WERI-Rb-1 (cell line): Measurements from ENCODE around the gene CNR2.

Experiments
- DNase-seq: peaks from one replicate; pipeline ENCODE4 v3.0.0-alpha.2; 2020
- H3K27ac ChIP-seq: fragments of 250-450 bp; sonication (Bioruptor Pico); 2 replicates; pipeline ENCODE4 v1.5.1; 2020; ENCODE audit warnings: mild to moderate bottlenecking, moderate library complexity
- H3K27me3 ChIP-seq: fragments of 250-450 bp; sonication (Bioruptor Pico); 2 replicates; pipeline ENCODE4 v1.5.1; 2021; ENCODE audit warnings: mild to moderate bottlenecking, low read depth, moderate library complexity; ENCODE audit not compliant: insufficient read depth, severe bottlenecking
- H3K36me3 ChIP-seq: fragments of 250-450 bp; sonication (Bioruptor Pico); 2 replicates; pipeline ENCODE4 v1.5.1; 2020; ENCODE audit warnings: mild to moderate bottlenecking, moderate library complexity
- H3K4me3 ChIP-seq: 2 replicates; pipeline ENCODE4 v1.5.1; 2011; ENCODE audit warnings: low read depth, mild to moderate bottlenecking, control low read depth, low read length
- H3K9me3 ChIP-seq: fragments of 250-450 bp; sonication (Bioruptor Pico); 2 replicates; pipeline ENCODE4 v1.5.1; 2021; ENCODE audit warnings: mild to moderate bottlenecking, moderate library complexity; ENCODE audit not compliant: severe bottlenecking
- TF ChIP-seq, protein P1 (sequence below): IDR thresholded peaks from 2 replicates; pipeline ENCODE4 v1.5.1; 2011; ENCODE audit warnings: low read depth, mild to moderate bottlenecking, control low read depth, inconsistent platforms, low read length

The CNR2 gene

DNA sequence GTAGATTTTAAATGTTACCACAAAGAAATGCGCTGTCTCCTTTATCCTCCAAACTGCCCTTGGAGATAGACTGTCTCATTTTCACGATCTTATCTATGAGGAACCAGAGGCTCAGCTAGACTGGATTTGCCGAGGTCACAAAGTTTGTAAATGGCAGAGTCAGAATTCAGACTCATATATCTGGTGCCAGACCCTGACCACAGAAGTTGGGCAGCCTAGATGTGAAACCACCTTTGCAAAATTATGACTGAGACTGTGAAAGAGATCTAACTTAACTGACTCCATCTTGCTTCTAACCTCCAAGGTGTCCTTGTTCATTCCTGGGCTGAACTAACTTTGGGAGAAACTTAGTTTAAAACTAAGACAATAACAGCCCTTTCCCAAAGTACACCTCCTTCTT is 14.1 kb downstream of the CNR2 start:
- Histone ChIP-seq H3K36me3 (no peaks in the 10 kb centered on the region), H3K27ac (no peak overlapping the region), H3K9me3 (no peaks in the 10 kb centered on the region), H3K4me3 (no peak overlapping the region), H3K27me3 (no peaks in the 10 kb centered on the region)
- TF ChIP-seq, protein P1, sequence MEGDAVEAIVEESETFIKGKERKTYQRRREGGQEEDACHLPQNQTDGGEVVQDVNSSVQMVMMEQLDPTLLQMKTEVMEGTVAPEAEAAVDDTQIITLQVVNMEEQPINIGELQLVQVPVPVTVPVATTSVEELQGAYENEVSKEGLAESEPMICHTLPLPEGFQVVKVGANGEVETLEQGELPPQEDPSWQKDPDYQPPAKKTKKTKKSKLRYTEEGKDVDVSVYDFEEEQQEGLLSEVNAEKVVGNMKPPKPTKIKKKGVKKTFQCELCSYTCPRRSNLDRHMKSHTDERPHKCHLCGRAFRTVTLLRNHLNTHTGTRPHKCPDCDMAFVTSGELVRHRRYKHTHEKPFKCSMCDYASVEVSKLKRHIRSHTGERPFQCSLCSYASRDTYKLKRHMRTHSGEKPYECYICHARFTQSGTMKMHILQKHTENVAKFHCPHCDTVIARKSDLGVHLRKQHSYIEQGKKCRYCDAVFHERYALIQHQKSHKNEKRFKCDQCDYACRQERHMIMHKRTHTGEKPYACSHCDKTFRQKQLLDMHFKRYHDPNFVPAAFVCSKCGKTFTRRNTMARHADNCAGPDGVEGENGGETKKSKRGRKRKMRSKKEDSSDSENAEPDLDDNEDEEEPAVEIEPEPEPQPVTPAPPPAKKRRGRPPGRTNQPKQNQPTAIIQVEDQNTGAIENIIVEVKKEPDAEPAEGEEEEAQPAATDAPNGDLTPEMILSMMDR, result no peak
- no peak for DNase-seq

DNA sequence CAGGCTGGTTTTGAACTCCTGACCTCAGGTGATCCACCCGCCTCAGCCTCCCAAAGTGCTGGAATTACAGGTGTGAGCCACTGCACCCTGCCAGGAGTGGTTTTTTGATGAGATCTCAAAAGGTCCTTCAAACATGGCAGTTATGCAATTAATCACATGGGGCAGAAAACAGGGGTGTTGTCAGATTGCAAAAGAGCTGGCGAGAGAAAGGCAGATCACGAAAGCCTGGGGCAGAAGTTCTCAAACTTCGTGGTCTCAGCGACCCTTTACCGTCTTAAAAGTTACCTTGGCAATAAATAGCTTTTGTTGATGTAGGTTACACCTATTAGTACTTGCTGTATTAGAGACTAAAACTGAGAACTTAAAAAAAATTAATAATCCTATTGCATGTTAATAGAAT is 16.1 kb downstream of the CNR2 start:
- no peak overlapping the region for H3K27ac ChIP-seq
- no peaks in the 10 kb centered on the region for H3K27me3 ChIP-seq
- no peaks in the 10 kb centered on the region for H3K36me3 ChIP-seq
- no peak for DNase-seq
- H3K9me3 ChIP-seq, result no peaks in the 10 kb centered on the region
- TF ChIP-seq, protein P1, result no peak
- H3K4me3 ChIP-seq, result no peak overlapping the region

GRCh38 chr1:23896491-23896890 is 16.7 kb downstream of the CNR2 start:
- H3K36me3 ChIP-seq, result no peaks in the 10 kb centered on the region
- no peak overlapping the region for H3K27ac ChIP-seq
- H3K9me3 ChIP-seq, result no peaks in the 10 kb centered on the region
- no peaks in the 10 kb centered on the region for H3K27me3 ChIP-seq
- DNase-seq, result no peak
- H3K4me3 ChIP-seq, result no peak overlapping the region
- TF ChIP-seq, protein P1, result no peak

- H3K27ac ChIP-seq, result no peak overlapping the region
- H3K9me3 ChIP-seq, result no peaks in the 10 kb centered on the region
- H3K36me3 ChIP-seq, result no peaks in the 10 kb centered on the region
- no peaks in the 10 kb centered on the region for H3K27me3 ChIP-seq
- H3K4me3 ChIP-seq, result no peak overlapping the region
- no peak for DNase-seq
- TF ChIP-seq, protein P1, result no peak
Observed at GRCh38 chr1:23895993-23896392, 17.2 kb downstream of the CNR2 start.

GRCh38 chr1:23895082-23895481 is 18.1 kb downstream of the CNR2 start:
- DNase-seq, result no peak
- Histone ChIP-seq H3K27ac (no peak overlapping the region), H3K4me3 (no peak overlapping the region), H3K36me3 (no peaks in the 10 kb centered on the region), H3K27me3 (no peaks in the 10 kb centered on the region), H3K9me3 (no peaks in the 10 kb centered on the region)
- TF ChIP-seq, protein P1, result no peak

GRCh38 chr1:23889074-23889473 is 24.1 kb downstream of the CNR2 start:
- Histone ChIP-seq H3K9me3 (no peaks in the 10 kb centered on the region), H3K27me3 (no peaks in the 10 kb centered on the region), H3K36me3 (no peaks in the 10 kb centered on the region), H3K27ac (no peak overlapping the region), H3K4me3 (no peak overlapping the region)
- no peak for DNase-seq
- TF ChIP-seq, protein P1, result no peak
